ENCODE data around the gene SORCS2. TPM values are rescaled to one million over a fixed set of nuclear protein-coding genes. Genes with fewer than 3 reads are reported as not detected.

SORCS2 gene
- total RNA-seq, 1 donor from 2014 or later, result 13.8 TPM

DNA sequence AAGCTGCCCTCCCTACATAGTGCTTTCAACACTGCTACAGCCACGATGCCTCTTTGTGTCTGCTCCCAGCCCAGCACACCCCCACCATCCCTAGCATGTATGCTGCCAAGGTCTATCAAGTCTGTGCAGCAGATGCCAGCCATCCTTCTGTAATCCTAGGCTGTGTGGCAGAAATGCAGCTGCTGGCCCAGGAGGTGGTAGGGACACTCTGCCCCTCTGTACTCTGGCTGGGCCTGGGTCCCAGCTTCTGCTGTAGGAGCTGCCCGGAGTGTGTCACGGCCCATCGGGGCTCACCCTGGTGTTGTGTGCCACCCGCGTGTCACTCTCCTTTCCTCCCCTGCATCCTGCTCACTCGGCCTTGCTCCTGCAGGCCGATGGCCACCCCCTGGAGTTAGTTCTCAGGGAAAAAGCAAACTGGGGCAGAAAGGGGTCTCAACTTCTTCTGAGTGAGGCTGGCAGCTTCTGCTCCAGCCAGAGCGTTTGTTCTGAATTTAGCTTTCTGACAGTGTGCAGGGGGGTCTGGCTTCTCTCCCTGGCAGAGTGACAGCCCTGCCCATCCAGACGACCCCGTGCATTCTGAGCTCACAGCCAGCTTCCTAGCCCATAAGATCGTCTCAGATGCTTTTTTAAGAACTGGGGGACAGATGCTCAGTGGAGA lies 219.7 kb downstream of the SORCS2 start:
- TF ChIP-seq, protein P1, sequence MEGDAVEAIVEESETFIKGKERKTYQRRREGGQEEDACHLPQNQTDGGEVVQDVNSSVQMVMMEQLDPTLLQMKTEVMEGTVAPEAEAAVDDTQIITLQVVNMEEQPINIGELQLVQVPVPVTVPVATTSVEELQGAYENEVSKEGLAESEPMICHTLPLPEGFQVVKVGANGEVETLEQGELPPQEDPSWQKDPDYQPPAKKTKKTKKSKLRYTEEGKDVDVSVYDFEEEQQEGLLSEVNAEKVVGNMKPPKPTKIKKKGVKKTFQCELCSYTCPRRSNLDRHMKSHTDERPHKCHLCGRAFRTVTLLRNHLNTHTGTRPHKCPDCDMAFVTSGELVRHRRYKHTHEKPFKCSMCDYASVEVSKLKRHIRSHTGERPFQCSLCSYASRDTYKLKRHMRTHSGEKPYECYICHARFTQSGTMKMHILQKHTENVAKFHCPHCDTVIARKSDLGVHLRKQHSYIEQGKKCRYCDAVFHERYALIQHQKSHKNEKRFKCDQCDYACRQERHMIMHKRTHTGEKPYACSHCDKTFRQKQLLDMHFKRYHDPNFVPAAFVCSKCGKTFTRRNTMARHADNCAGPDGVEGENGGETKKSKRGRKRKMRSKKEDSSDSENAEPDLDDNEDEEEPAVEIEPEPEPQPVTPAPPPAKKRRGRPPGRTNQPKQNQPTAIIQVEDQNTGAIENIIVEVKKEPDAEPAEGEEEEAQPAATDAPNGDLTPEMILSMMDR (IDR thresholded peaks at IDR 0.05; ENCODE audit: insufficient read depth, low read depth, low read length), result no peak
- TF ChIP-seq EZH2 (IDR thresholded peaks at IDR 0.05; ENCODE audit: insufficient read depth, low read length), result no peak
- no peaks in the 10 kb centered on the region for H3K4me1 ChIP-seq (ENCODE audit: insufficient read depth, low read length)
- H3K9me3 ChIP-seq (ENCODE audit: insufficient read depth, low read depth, low read length), result no peaks in the 10 kb centered on the region
- Mint-ChIP-seq H3K9me3 (ENCODE audit: unreplicated experiment) (peaks cover 24% of the 10 kb centered on the region), H3K27me3 (ENCODE audit: low read depth, unreplicated experiment) (peaks cover 44% of the 10 kb centered on the region), H3K4me3 (ENCODE audit: unreplicated experiment) (no peak overlapping the region), H3K27ac (ENCODE audit: unreplicated experiment) (no peak overlapping the region), H3K4me1 (ENCODE audit: low read depth, unreplicated experiment) (no peaks in the 10 kb centered on the region), H3K36me3 (ENCODE audit: low read depth, unreplicated experiment) (peaks cover 9% of the 10 kb centered on the region)
- no peak overlapping the region for H3K4me2 ChIP-seq (ENCODE audit: low read length)
- no peak overlapping the region for H3K27ac ChIP-seq (ENCODE audit: low read depth, low read length)
- H3K9ac ChIP-seq (ENCODE audit: low read length), result no peak overlapping the region
- FAIRE-seq (no peak), DNase-seq (ENCODE audit: low read depth) (no peak)
- no peaks in the 10 kb centered on the region for H3K36me3 ChIP-seq (ENCODE audit: insufficient read depth, low read length)
- H3K4me3 ChIP-seq (ENCODE audit: insufficient read depth, low read depth, low read length), result no peak overlapping the region
- H3K79me2 ChIP-seq (ENCODE audit: insufficient read depth, low read length), result no peaks in the 10 kb centered on the region
- H2AFZ ChIP-seq (ENCODE audit: low read depth, low read length), result no peak overlapping the region
- H3K27me3 ChIP-seq (ENCODE audit: insufficient read depth, low read length), result no peaks in the 10 kb centered on the region
- peaks cover 23% of the 10 kb centered on the region for H4K20me1 ChIP-seq (ENCODE audit: insufficient read depth, low read length)

DNA sequence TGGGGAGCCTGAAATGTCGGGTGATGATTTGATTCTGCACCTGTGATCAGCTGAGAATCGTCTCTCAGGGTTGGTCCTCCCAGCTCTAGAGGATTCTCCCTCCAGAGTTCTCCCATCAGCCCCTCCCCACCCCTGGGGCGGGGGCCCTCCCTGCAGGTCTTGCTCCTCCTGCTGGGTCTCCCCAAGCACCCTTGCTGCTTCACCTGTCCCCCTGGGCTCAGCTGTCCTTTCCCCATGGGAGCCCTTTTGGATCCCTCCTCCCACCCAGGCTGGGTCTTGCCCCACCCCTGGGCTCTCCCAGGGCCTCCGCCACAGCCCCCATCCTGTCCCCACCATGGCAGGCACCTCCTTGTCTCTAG lies 220.2 kb downstream of the SORCS2 start:
- Histone ChIP-seq H3K27me3 (ENCODE audit: insufficient read depth, low read length) (no peaks in the 10 kb centered on the region), H3K4me3 (ENCODE audit: insufficient read depth, low read depth, low read length) (no peak overlapping the region), H3K79me2 (ENCODE audit: insufficient read depth, low read length) (no peaks in the 10 kb centered on the region), H3K4me1 (ENCODE audit: insufficient read depth, low read length) (no peaks in the 10 kb centered on the region), H3K9me3 (ENCODE audit: insufficient read depth, low read depth, low read length) (no peaks in the 10 kb centered on the region), H3K4me2 (ENCODE audit: low read length) (no peak overlapping the region), H3K9ac (ENCODE audit: low read length) (no peak overlapping the region), H4K20me1 (ENCODE audit: insufficient read depth, low read length) (peaks cover 23% of the 10 kb centered on the region), H3K27ac (ENCODE audit: low read depth, low read length) (no peak overlapping the region), H2AFZ (ENCODE audit: low read depth, low read length) (no peak overlapping the region), H3K36me3 (ENCODE audit: insufficient read depth, low read length) (no peaks in the 10 kb centered on the region)
- H3K9me3 Mint-ChIP-seq (ENCODE audit: unreplicated experiment), result peaks cover 24% of the 10 kb centered on the region
- TF ChIP-seq EZH2 (IDR thresholded peaks at IDR 0.05; ENCODE audit: insufficient read depth, low read length), result no peak
- TF ChIP-seq, protein P1 (IDR thresholded peaks at IDR 0.05; ENCODE audit: insufficient read depth, low read depth, low read length), result no peak
- DNase-seq (ENCODE audit: low read depth), result no peak
- no peak overlapping the region for H3K27ac Mint-ChIP-seq (ENCODE audit: unreplicated experiment)
- H3K4me1 Mint-ChIP-seq (ENCODE audit: low read depth, unreplicated experiment), result no peaks in the 10 kb centered on the region
- peaks cover 9% of the 10 kb centered on the region for H3K36me3 Mint-ChIP-seq (ENCODE audit: low read depth, unreplicated experiment)
- no peak overlapping the region for H3K4me3 Mint-ChIP-seq (ENCODE audit: unreplicated experiment)
- peaks cover 44% of the 10 kb centered on the region for H3K27me3 Mint-ChIP-seq (ENCODE audit: low read depth, unreplicated experiment)
- no peak for FAIRE-seq

DNA sequence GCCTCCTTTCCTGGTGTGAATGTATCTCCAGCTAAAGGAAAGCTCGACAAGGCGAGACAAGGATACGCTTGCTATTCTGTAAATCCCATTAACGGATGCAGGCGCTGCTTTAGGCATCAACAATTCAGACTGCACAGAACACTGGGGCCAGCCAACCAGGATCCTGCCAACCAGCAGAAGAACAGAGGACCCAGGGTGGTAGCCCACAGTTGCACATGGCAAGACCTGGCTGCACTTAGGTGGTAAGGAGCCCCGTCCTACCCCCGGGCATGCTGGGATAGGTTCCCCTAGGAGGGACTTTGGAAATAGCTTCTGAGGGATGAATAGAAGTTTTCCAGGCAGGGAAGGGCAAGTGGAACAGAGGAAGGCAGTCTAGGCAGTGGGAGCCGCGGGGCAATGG lies 221.7 kb downstream of the SORCS2 start:
- Histone ChIP-seq H3K4me2 (ENCODE audit: low read length) (no peak overlapping the region), H3K27ac (ENCODE audit: low read depth, low read length) (no peak overlapping the region), H3K4me1 (ENCODE audit: insufficient read depth, low read length) (no peaks in the 10 kb centered on the region), H3K27me3 (ENCODE audit: insufficient read depth, low read length) (no peaks in the 10 kb centered on the region), H2AFZ (ENCODE audit: low read depth, low read length) (no peak overlapping the region), H3K9me3 (ENCODE audit: insufficient read depth, low read depth, low read length) (no peaks in the 10 kb centered on the region), H3K79me2 (ENCODE audit: insufficient read depth, low read length) (no peaks in the 10 kb centered on the region), H3K9ac (ENCODE audit: low read length) (no peak overlapping the region), H4K20me1 (ENCODE audit: insufficient read depth, low read length) (peaks cover 31% of the 10 kb centered on the region), H3K4me3 (ENCODE audit: insufficient read depth, low read depth, low read length) (no peak overlapping the region), H3K36me3 (ENCODE audit: insufficient read depth, low read length) (no peaks in the 10 kb centered on the region)
- TF ChIP-seq, protein P1 (IDR thresholded peaks at IDR 0.05; ENCODE audit: insufficient read depth, low read depth, low read length), result no peak
- TF ChIP-seq EZH2 (IDR thresholded peaks at IDR 0.05; ENCODE audit: insufficient read depth, low read length), result no peak
- H3K36me3 Mint-ChIP-seq (ENCODE audit: low read depth, unreplicated experiment), result peaks cover 17% of the 10 kb centered on the region
- no peaks in the 10 kb centered on the region for H3K4me1 Mint-ChIP-seq (ENCODE audit: low read depth, unreplicated experiment)
- FAIRE-seq (no peak), DNase-seq (ENCODE audit: low read depth) (no peak)
- H3K9me3 Mint-ChIP-seq (ENCODE audit: unreplicated experiment), result peaks cover 17% of the 10 kb centered on the region
- H3K27ac Mint-ChIP-seq (ENCODE audit: unreplicated experiment), result peak overlapping the region; percentile 11
- no peak overlapping the region for H3K4me3 Mint-ChIP-seq (ENCODE audit: unreplicated experiment)
- peaks cover 53% of the 10 kb centered on the region for H3K27me3 Mint-ChIP-seq (ENCODE audit: low read depth, unreplicated experiment)

Data from astrocyte (in vitro differentiated cells and primary cell).